IPS DF 6.9 (cell line): ENCODE data around the gene PNPLA7.

ENCODE experiments used
- DNase-seq: peaks from one replicate; pipeline ENCODE4 v3.0.0-alpha.2; 2013; ENCODE audit warnings: low read depth, low spot score
- H3K27ac ChIP-seq: one replicate; pipeline ENCODE4 v1.5.1; 2013; ENCODE audit warnings: low read length, control low read depth
- H3K27me3 ChIP-seq: 2 replicates; pipeline ENCODE4 v1.6.1; 2013; ENCODE audit warnings: mild to moderate bottlenecking, low read length; ENCODE audit not compliant: control insufficient read depth, insufficient read depth
- H3K36me3 ChIP-seq: 2 replicates; pipeline ENCODE4 v1.6.1; 2013; ENCODE audit warnings: low read length; ENCODE audit not compliant: control insufficient read depth, insufficient read depth
- H3K4me1 ChIP-seq: 2 replicates; pipeline ENCODE4 v1.6.1; 2013; ENCODE audit warnings: low read length; ENCODE audit not compliant: control insufficient read depth, insufficient read depth
- H3K4me3 ChIP-seq: 2 replicates; pipeline ENCODE4 v1.5.1; 2013; ENCODE audit warnings: mild to moderate bottlenecking, low read length
- H3K9me3 ChIP-seq: 2 replicates; pipeline ENCODE4 v1.6.1; 2013; ENCODE audit warnings: low read length, inconsistent platforms; ENCODE audit not compliant: control insufficient read depth, insufficient read depth
- WGBS: extraction: QIAGEN DNeasy Blood & Tissue Kit; methylation state at CpG from one replicate; pipeline ENCODE4 v1.1.7; 2013; ENCODE audit warnings: mixed read lengths, missing lambda C conversion rate; ENCODE audit not compliant: insufficient read length, insufficient coverage; 5-methylcytosine and 5-hydroxymethylcytosine counted together

Gene PNPLA7

GRCh38 chr9:137459601-137460362, 90.4 kb downstream of the PNPLA7 start:
- H3K9me3 ChIP-seq = no peaks in the 10 kb centered on the region
- H3K27ac ChIP-seq = no peak overlapping the region
- WGBS = no CpG with 5 or more reads among the region's 15 CpGs
- H3K36me3 ChIP-seq = peaks cover 7% of the 10 kb centered on the region; the same call in 1 of the 2 replicates
- no peak overlapping the region for H3K4me3 ChIP-seq
- H3K27me3 ChIP-seq = no peaks in the 10 kb centered on the region
- no peak for DNase-seq
- H3K4me1 ChIP-seq = peaks cover 9% of the 10 kb centered on the region

GRCh38 chr9:137459152-137459600, 91.0 kb downstream of the PNPLA7 start, which contains the start of gene NSMF:
TSS of gene NSMF (minus strand) at chr9:137459334. CDS start at chr9:137459102, 232 bp downstream.
- Histone ChIP-seq H3K27ac (no peak within 1 kb of the TSS), H3K36me3 (peaks cover 7% of the 10 kb centered on the region; the same call in 1 of the 2 replicates), H3K27me3 (no peaks in the 10 kb centered on the region), H3K4me3 (peak within 1 kb of the TSS; percentile 46; the same call in 1 of the 2 replicates), H3K9me3 (no peaks in the 10 kb centered on the region), H3K4me1 (peaks cover 13% of the 10 kb centered on the region)
- no CpG with 5 or more reads among the region's 62 CpGs for WGBS
- DNase-seq = no peak

GRCh38 chr9:137458194-137459151, 91.7 kb downstream of the PNPLA7 start:
- no peaks in the 10 kb centered on the region for H3K9me3 ChIP-seq
- H3K27ac ChIP-seq = no peak overlapping the region
- peaks cover 7% of the 10 kb centered on the region; the same call in 1 of the 2 replicates for H3K36me3 ChIP-seq
- peaks cover 13% of the 10 kb centered on the region for H3K4me1 ChIP-seq
- DNase-seq = no peak
- WGBS = no CpG with 5 or more reads among the region's 88 CpGs
- peak overlapping the region; percentile 46; the same call in 1 of the 2 replicates for H3K4me3 ChIP-seq
- no peaks in the 10 kb centered on the region for H3K27me3 ChIP-seq

GRCh38 chr9:137457406-137458193, 92.6 kb downstream of the PNPLA7 start:
- H3K27me3 ChIP-seq = no peaks in the 10 kb centered on the region
- no peak overlapping the region for H3K4me3 ChIP-seq
- H3K9me3 ChIP-seq = no peaks in the 10 kb centered on the region
- H3K36me3 ChIP-seq = peaks cover 7% of the 10 kb centered on the region; the same call in 1 of the 2 replicates
- peaks cover 15% of the 10 kb centered on the region for H3K4me1 ChIP-seq
- DNase-seq = no peak
- no CpG with 5 or more reads among the region's 44 CpGs for WGBS
- no peak overlapping the region for H3K27ac ChIP-seq

- Histone ChIP-seq H3K9me3 (no peaks in the 10 kb centered on the region), H3K4me1 (peaks cover 15% of the 10 kb centered on the region), H3K36me3 (peaks cover 10% of the 10 kb centered on the region; the same call in 1 of the 2 replicates), H3K4me3 (no peak overlapping the region), H3K27me3 (no peaks in the 10 kb centered on the region), H3K27ac (no peak overlapping the region)
- no CpG with 5 or more reads among the region's 10 CpGs for WGBS
- DNase-seq = no peak
Observed at GRCh38 chr9:137456864-137457405, 93.3 kb downstream of the PNPLA7 start.

GRCh38 chr9:137456061-137456863, 93.9 kb downstream of the PNPLA7 start:
- WGBS = no CpG with 5 or more reads among the region's 12 CpGs
- H3K27ac ChIP-seq = no peak overlapping the region
- no peak overlapping the region for H3K4me3 ChIP-seq
- peaks cover 15% of the 10 kb centered on the region for H3K4me1 ChIP-seq
- no peaks in the 10 kb centered on the region for H3K9me3 ChIP-seq
- no peaks in the 10 kb centered on the region for H3K27me3 ChIP-seq
- peaks cover 10% of the 10 kb centered on the region; the same call in 1 of the 2 replicates for H3K36me3 ChIP-seq
- no peak for DNase-seq

- Histone ChIP-seq H3K4me3 (no peak overlapping the region), H3K27me3 (no peaks in the 10 kb centered on the region), H3K27ac (no peak overlapping the region), H3K36me3 (peaks cover 10% of the 10 kb centered on the region; the same call in 1 of the 2 replicates), H3K9me3 (no peaks in the 10 kb centered on the region), H3K4me1 (peaks cover 15% of the 10 kb centered on the region)
- WGBS = no CpG with 5 or more reads among the region's 18 CpGs
- DNase-seq = no peak
Observed at GRCh38 chr9:137455359-137455991, 94.7 kb downstream of the PNPLA7 start.

GRCh38 chr9:137454597-137455358, 95.4 kb downstream of the PNPLA7 start:
- no CpG with 5 or more reads among the region's 30 CpGs for WGBS

More at GRCh38 chr9:137454597-137455358, 95.4 kb downstream of the PNPLA7 start:
- Histone ChIP-seq H3K27me3 (no peaks in the 10 kb centered on the region), H3K36me3 (peaks cover 12% of the 10 kb centered on the region), H3K4me3 (peak overlapping the region; percentile 29; the same call in 1 of the 2 replicates), H3K4me1 (peaks cover 15% of the 10 kb centered on the region), H3K27ac (no peak overlapping the region), H3K9me3 (no peaks in the 10 kb centered on the region)
- no peak for DNase-seq
